Endothelial cell of umbilical vein (primary cell): ENCODE results near the gene FALEC. TPM values are rescaled to one million over a fixed set of nuclear protein-coding genes. Genes with fewer than 3 reads are reported as not detected.

Experiments used
- BruUV-seq: library from RNA; stranded (reverse); fragments of 400-500 nt; replicated peaks from 2 replicates; lab custom pipeline; 2021; lab: Mats Ljungman, UMichigan
- CTCF ChIA-PET: fragments of 300-600, 350-600 bp; sonication (Branson Sonifier 250); formaldehyde crosslinking; loops from one replicate; lab custom pipeline; 2021; ENCODE audit warnings: antibody characterized with exemption, inconsistent platforms; lab: Charles Lee
- POLR2A ChIA-PET: fragments of 300-600, 350-600 bp; sonication (Branson Sonifier 250); formaldehyde crosslinking; loops from one replicate; lab custom pipeline; 2021; ENCODE audit warnings: antibody characterized with exemption, inconsistent platforms; lab: Charles Lee
- DNase-seq: peaks from one replicate; pipeline ENCODE4 v3.0.0-alpha.2; 2011; ENCODE audit warnings: low read depth, low spot score
- FAIRE-seq: peaks from 2 replicates; lab custom pipeline; 2011; peaks lifted over from hg19 to GRCh38; lab: Jason Lieb, UNC
- H2AFZ ChIP-seq: 2 replicates; pipeline ENCODE4 v1.6.0; 2012; ENCODE audit warnings: low read depth, low read length, control low read depth, inconsistent platforms
- H3K27ac ChIP-seq: 2 replicates; pipeline ENCODE4 v1.5.1; 2011; ENCODE audit warnings: low read depth, mild to moderate bottlenecking, control low read depth, low read length, moderate library complexity; ENCODE audit not compliant: insufficient read depth
- H3K27me3 ChIP-seq, 2 experiments: 2 replicates each; pipeline versions ENCODE4 v1.6.0 to v1.6.1; 2011; ENCODE audit warnings: low read length in 2 of 2, mixed read lengths in 1 of 2; ENCODE audit not compliant: control insufficient read depth in 2 of 2, insufficient read depth in 2 of 2
- H3K36me3 ChIP-seq, 2 experiments: 2 replicates in 1 of 2; 3 replicates in 1 of 2; pipeline ENCODE4 v1.5.1; 2011; ENCODE audit warnings: low read length in 2 of 2, mild to moderate bottlenecking in 1 of 2, moderate library complexity in 1 of 2; ENCODE audit not compliant: control insufficient read depth in 2 of 2, insufficient read depth in 2 of 2; ENCODE audit errors: extremely low read depth in 1 of 2
- H3K4me1 ChIP-seq: 3 replicates; pipeline ENCODE4 v1.5.1; 2011; ENCODE audit warnings: mild to moderate bottlenecking, low read length; ENCODE audit not compliant: control insufficient read depth, insufficient read depth; ENCODE audit errors: extremely low read depth
- H3K4me2 ChIP-seq: 2 replicates; pipeline ENCODE4 v1.6.1; 2011; ENCODE audit warnings: low read length, control low read depth, mixed read lengths; ENCODE audit not compliant: insufficient read depth
- H3K4me3 ChIP-seq, 3 experiments: fragments of 200-600 bp in 1 of 3; sonication (generic), shearing (Covaris generic) in 1 of 3; replicated peaks in 1 of 3; 2 replicates each; pipeline ENCODE4 v1.5.1; 2011 to 2016; ENCODE audit warnings: control low read depth in 3 of 3, low read length in 3 of 3, mild to moderate bottlenecking in 2 of 3, inconsistent platforms in 1 of 3, low read depth in 1 of 3, moderate library complexity in 1 of 3; ENCODE audit not compliant: insufficient read depth in 1 of 3
- H3K79me2 ChIP-seq: 2 replicates; pipeline ENCODE4 v1.6.0; 2012; ENCODE audit warnings: low read length, inconsistent platforms; ENCODE audit not compliant: control insufficient read depth, insufficient read depth
- H3K9ac ChIP-seq: replicated peaks from 2 replicates; pipeline ENCODE3; 2011; ENCODE audit warnings: low read length, control low read depth; ENCODE audit not compliant: insufficient read depth; ENCODE audit errors: extremely low read depth
- H3K9me1 ChIP-seq: replicated peaks from 3 replicates; pipeline ENCODE4 v1.6.0; 2011; ENCODE audit warnings: mild to moderate bottlenecking, low read length; ENCODE audit not compliant: control insufficient read depth, insufficient read depth; ENCODE audit errors: extremely low read depth
- H3K9me3 ChIP-seq: replicated peaks from 2 replicates; pipeline ENCODE4 v1.5.1; 2012; ENCODE audit warnings: low read length, inconsistent platforms; ENCODE audit not compliant: control insufficient read depth, insufficient read depth
- H4K20me1 ChIP-seq: replicated peaks from 2 replicates; pipeline ENCODE3; 2011; ENCODE audit warnings: mild to moderate bottlenecking, low read length; ENCODE audit not compliant: control insufficient read depth, insufficient read depth; ENCODE audit errors: extremely low read depth
- CTCF ChIP-seq, 2 donors: IDR thresholded peaks; 1 replicate in 1 of 2; 2 replicates in 1 of 2; pipeline ENCODE4 v1.5.1; 2011; ENCODE audit warnings: low read length in 2 of 2, mild to moderate bottlenecking in 2 of 2, moderate library complexity in 2 of 2, control low read depth in 1 of 2, inconsistent platforms in 1 of 2, low read depth in 1 of 2; ENCODE audit not compliant: insufficient read depth in 1 of 2; ENCODE audit errors: extremely low read depth in 1 of 2
- EZH2 ChIP-seq: IDR thresholded peaks from 2 replicates; pipeline ENCODE4 v1.6.1; 2012; ENCODE audit warnings: borderline replicate concordance, low read depth, mild to moderate bottlenecking, moderate library complexity, low read length, inconsistent platforms; ENCODE audit not compliant: severe bottlenecking
- FOS ChIP-seq: IDR thresholded peaks from 2 replicates; pipeline ENCODE4 v1.6.1; 2011; ENCODE audit warnings: mild to moderate bottlenecking, low read length, moderate library complexity, borderline replicate concordance; ENCODE audit not compliant: insufficient read depth
- GATA2 ChIP-seq: IDR thresholded peaks from 2 replicates; pipeline ENCODE4 v1.7.0; 2011; ENCODE audit warnings: low read depth, mild to moderate bottlenecking, moderate library complexity, mixed read lengths, low read length; ENCODE audit not compliant: insufficient read length, insufficient read depth
- JUN ChIP-seq: IDR thresholded peaks from 2 replicates; pipeline ENCODE4 v1.6.1; 2011; ENCODE audit warnings: borderline replicate concordance, low read depth; ENCODE audit not compliant: insufficient read length, insufficient read depth
- MAX ChIP-seq: IDR thresholded peaks from 2 replicates; pipeline ENCODE4 v1.6.1; 2011; ENCODE audit not compliant: insufficient read depth, insufficient read length
- MYC ChIP-seq: IDR thresholded peaks from one replicate; pipeline ENCODE4 v1.6.1; 2011; ENCODE audit warnings: mild to moderate bottlenecking, low read depth, low read length
- POLR2A ChIP-seq: IDR thresholded peaks from 2 replicates; pipeline ENCODE4 v1.6.1; 2012; ENCODE audit warnings: low read depth, mild to moderate bottlenecking, control low read depth, low read length
- POLR2AphosphoS5 ChIP-seq: IDR thresholded peaks from 2 replicates; pipeline ENCODE4 v1.6.1; 2012; ENCODE audit warnings: low read depth, mild to moderate bottlenecking, control low read depth, low read length, moderate library complexity; ENCODE audit not compliant: insufficient read depth
- dilution Hi-C: fragments of 300-500 bp; cut with MboI; formaldehyde crosslinking; loops from one replicate; pipeline ENCODE4 v1.15.0; 2019; ENCODE audit warnings: low sequenced_read_pairs; ENCODE audit not compliant: extremely low pct_ligation_motif_present
- intact Hi-C: fragments of 100-400 bp; cut with micrococcal nuclease; formaldehyde crosslinking; loops from one replicate; pipeline ENCODE4 v1.10.0; 2022
- polyA plus RNA-seq, 4 experiments: library from polyadenylated mRNA; depleted of rRNA in 3 of 4; stranded (reverse) in 3 of 4; unstranded in 1 of 4; fragments of >200 nt; gene quantifications; 2 replicates each; pipeline versions ENCODE4 v1.2.1 to v1.2.3, GENCODE V29; 2011 to 2012; ENCODE audit warnings: missing spikeins in 1 of 4
- total RNA-seq: library from RNA; stranded (reverse); gene quantifications from 2 replicates; pipeline ENCODE4 v1.2.3, GENCODE V29; 2021

FALEC gene
- total and polyA plus RNA-seq, 2 donors (not counting 3 experiments of a cell fraction or from before 2014, with no cell fraction given) = not detected

- ChIA-PET POLR2A (no interaction called here), CTCF (interaction anchor here (0.6 to 6.7 kb wide), 6 partner anchors 9 to 267 kb away, joined by 3 to 55 read pairs (median 4); partner anchors contain the start of gene FALEC)
- peaks cover 7% of the 10 kb centered on the region for H3K4me1 ChIP-seq
- intact Hi-C loops (loop anchor here (5.0 kb wide), 1 partner anchor 84 kb away; no protein-coding TSS in a partner anchor), dilution Hi-C loops (no loop called here)
- no peaks in the 10 kb centered on the region for H3K9me1 ChIP-seq
- H3K27me3 ChIP-seq = peaks cover 2 to 3% of the 10 kb centered on the region in 2 experiments
- H3K9ac ChIP-seq = no peak overlapping the region
- no peak overlapping the region for H2AFZ ChIP-seq
- H3K36me3 ChIP-seq = no peaks in the 10 kb centered on the region
- H3K4me3 ChIP-seq = no peak overlapping the region
- no peak overlapping the region for H3K27ac ChIP-seq
- no peaks in the 10 kb centered on the region for H3K9me3 ChIP-seq
- H3K79me2 ChIP-seq = no peaks in the 10 kb centered on the region
- no TSS peak for BruUV-seq
- TF ChIP-seq EZH2 = no peak
- TF ChIP-seq MAX = no peak
- no peak for TF ChIP-seq JUN
- TF ChIP-seq POLR2AphosphoS5 = no peak
- no peak for TF ChIP-seq CTCF (IDR thresholded peaks at IDR 0.05; ENCODE audit: extremely low read depth in 1 of 2, insufficient read depth in 1 of 2, low read depth in 1 of 2, low read length in 2 of 2)
- no peak for TF ChIP-seq FOS
- no peak for TF ChIP-seq POLR2A
- TF ChIP-seq MYC = no peak
- TF ChIP-seq GATA2 = no peak
- H4K20me1 ChIP-seq = no peaks in the 10 kb centered on the region
- DNase-seq (no peak), FAIRE-seq (no peak)
- no peak overlapping the region for H3K4me2 ChIP-seq
Measured at GRCh38 chr1:150546294-150546937, 30.9 kb downstream of the FALEC start.
